T-helper 2 cell (primary cell): ENCODE measurements around the gene IGF2BP1.
"Not testable (repeated sequence)": the region's sequence is repeated elsewhere in the genome, so short reads cannot be mapped to it uniquely, and the experiment has no call there.

Experiments used
- DNase-seq, 5 experiments: peaks; one replicate each; pipeline versions ENCODE4 v3.0.0 to v3.0.0-alpha.2; 2012 to 2022

IGF2BP1 gene

DNA sequence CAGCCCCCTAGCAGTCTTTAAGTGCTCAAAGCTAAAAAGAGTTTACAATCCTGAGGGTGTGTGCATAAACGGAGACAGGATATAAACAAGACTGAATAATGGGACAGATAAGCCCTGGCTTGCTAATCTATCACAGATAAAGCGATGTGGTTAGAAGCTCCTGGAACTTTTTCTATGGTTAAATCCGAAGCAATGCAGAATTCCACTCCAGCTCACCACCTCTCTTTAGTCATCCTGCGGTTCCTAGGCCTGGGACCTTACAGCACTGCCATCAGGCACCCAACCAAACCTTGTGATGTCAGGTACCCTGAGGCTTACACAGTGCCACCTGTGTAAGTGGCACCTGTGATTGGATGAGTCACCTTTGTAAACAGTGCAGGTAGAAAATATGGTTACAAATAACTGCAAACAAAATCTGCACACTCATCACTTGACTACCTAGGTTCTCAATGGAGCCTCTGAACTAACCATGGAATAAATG lies 103.9 kb downstream of the IGF2BP1 start:
- DNase-seq = no peak

DNA sequence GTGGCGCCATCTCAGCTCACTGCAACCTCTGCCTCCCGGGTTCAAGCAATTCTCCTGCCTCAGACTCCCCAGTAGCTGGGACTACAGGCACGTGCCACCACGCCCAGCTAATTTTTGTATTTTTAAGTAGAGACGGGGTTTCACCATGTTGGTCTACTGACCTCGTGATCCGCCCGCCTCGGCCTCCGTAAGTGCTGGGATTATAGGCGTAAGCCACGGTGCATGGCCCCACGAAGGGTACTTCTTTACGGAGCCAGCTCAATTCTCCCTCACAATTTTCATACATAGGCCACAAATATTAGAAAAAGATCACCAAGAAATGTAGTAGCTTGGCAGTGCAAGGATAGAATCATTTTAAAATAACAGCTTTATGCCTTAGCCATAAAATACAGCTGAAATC lies 106.2 kb downstream of the IGF2BP1 start:
- DNase-seq = not testable (repeated sequence)

DNA sequence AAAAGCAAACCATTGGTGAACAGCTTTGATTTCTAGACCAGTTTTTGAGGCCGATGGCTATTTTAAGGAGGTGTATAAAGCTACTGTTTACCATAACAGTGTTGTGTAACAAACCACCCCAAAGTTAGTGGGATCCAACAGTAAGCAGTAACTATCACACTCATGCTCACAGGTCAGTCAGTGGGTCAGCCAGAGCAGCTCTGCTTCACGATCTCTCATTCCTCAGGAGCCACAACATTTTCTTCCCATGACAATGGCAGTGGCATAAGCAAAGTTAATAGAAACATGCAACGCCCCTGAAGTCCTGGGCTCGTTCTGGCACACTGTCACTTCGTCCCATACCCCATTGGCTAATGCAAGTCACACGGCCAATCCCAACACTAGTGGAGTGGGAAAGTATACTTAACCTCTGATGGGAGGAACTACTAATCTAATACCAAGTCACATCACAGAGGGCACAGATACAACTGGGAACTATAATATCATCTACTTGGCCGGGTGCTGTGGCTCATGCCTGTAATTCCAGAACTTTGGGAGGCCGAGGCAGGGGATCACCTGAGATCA lies 107.4 kb downstream of the IGF2BP1 start:
- no peak for DNase-seq
